Muscle layer of duodenum (tissue), 2 donors: ENCODE data around the gene FAM170B.

Experiments used
- H3K27ac ChIP-seq: one replicate; pipeline ENCODE4 v1.7.0; 2013; ENCODE audit warnings: mild to moderate bottlenecking, low read length
- H3K27me3 ChIP-seq: one replicate; pipeline ENCODE4 v1.7.0; 2013; ENCODE audit warnings: low read depth, mild to moderate bottlenecking, control low read depth, low read length
- H3K36me3 ChIP-seq, 2 donors: one replicate each; pipeline ENCODE4 v1.7.0; 2013; ENCODE audit warnings: low read length in 2 of 2, control low read depth in 1 of 2, mild to moderate bottlenecking in 1 of 2; ENCODE audit not compliant: insufficient read depth in 2 of 2, control insufficient read depth in 1 of 2
- H3K4me1 ChIP-seq, 2 donors: one replicate each; pipeline ENCODE4 v1.7.0; 2013; ENCODE audit warnings: low read length in 2 of 2, mild to moderate bottlenecking in 2 of 2, control low read depth in 1 of 2, moderate library complexity in 1 of 2; ENCODE audit not compliant: insufficient read depth in 2 of 2, control insufficient read depth in 1 of 2
- H3K4me3 ChIP-seq, 2 donors: one replicate each; pipeline ENCODE4 v1.7.0; 2013; ENCODE audit warnings: low read length in 2 of 2, low read depth in 1 of 2, mild to moderate bottlenecking in 1 of 2
- H3K9me3 ChIP-seq, 2 donors: one replicate each; pipeline ENCODE4 v1.7.0; 2013; ENCODE audit warnings: low read length in 2 of 2, control low read depth in 1 of 2, mild to moderate bottlenecking in 1 of 2; ENCODE audit not compliant: control insufficient read depth in 1 of 2
- donor health status: healthy.

Gene FAM170B

DNA sequence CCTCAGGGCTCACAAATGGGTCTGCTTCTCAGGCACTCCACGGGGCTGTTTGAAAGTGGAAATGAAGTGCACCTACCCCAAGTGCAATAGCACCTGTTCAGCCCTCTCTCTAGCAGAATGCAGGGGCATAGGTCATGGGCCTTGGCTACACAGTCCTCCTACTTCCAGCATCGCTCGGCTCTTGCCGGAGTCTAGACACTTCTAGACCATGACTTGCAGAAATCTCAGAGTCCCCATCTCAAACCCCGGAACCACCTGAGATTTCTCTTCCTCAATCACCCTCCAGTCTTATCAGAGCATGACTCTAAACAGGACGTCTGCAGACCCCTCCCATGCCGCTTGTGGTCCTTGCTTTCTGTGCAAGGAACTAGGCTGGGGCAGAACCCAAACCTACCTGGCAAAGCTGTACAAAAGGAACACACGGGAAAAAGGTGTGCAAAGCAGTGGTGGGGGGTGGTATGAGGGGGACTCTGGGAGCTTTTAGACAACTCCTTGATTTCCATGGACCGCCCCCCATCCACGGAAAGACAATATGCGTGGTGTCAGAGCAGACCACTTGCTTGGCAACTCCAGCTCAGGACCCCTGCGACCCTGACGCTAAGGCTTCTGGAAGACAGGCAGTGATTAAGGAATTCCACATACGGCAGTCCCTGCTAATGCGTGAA lies 40.6 kb upstream of the FAM170B start:
- Histone ChIP-seq H3K4me1 (peaks cover 0 to 3% of the 10 kb centered on the region in 2 donors), H3K9me3 (no peaks in the 10 kb centered on the region), H3K4me3 (no peak overlapping the region), H3K36me3 (no peaks in the 10 kb centered on the region), H3K27me3 (no peaks in the 10 kb centered on the region), H3K27ac (no peak overlapping the region)

GRCh38 chr10:49173853-49174252 lies 40.0 kb upstream of the FAM170B start:
- peaks cover 0 to 3% of the 10 kb centered on the region in 2 donors for H3K4me1 ChIP-seq
- H3K36me3 ChIP-seq, result no peaks in the 10 kb centered on the region
- no peaks in the 10 kb centered on the region for H3K9me3 ChIP-seq
- H3K27ac ChIP-seq, result no peak overlapping the region
- H3K4me3 ChIP-seq, result no peak overlapping the region
- H3K27me3 ChIP-seq, result no peaks in the 10 kb centered on the region

DNA sequence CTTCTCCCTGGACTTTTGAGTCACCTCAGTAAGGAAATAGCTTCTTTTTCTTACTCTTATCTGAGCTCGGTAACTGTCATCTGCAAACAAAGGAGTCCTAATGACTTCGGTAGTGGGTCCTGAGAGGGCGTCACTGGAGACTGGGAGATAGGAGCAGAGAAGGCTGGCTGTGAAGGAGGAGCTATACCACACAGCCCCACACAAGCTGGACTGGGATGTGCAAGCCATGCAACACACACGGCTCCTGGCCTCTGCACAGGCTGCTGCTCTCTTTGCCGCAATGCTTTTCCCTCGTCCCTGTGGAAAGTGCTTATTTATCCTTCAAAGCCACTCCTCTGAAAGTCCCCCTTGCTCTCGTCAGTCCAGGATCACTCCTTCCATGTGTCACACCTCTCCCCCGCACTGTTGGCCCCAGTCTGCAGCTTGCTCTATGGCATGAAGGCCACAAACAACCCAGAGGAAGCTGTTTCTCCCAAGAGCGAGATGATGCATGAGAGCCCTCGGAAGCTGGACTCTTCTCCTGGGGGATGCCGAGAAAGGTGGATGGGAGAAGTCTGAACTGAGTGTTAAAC lies 39.5 kb upstream of the FAM170B start:
- no peaks in the 10 kb centered on the region for H3K9me3 ChIP-seq
- no peaks in the 10 kb centered on the region for H3K36me3 ChIP-seq
- H3K4me1 ChIP-seq, result peaks cover 0 to 3% of the 10 kb centered on the region in 2 donors
- no peaks in the 10 kb centered on the region for H3K27me3 ChIP-seq
- no peak overlapping the region for H3K27ac ChIP-seq
- H3K4me3 ChIP-seq, result no peak overlapping the region

- H3K9me3 ChIP-seq, result no peaks in the 10 kb centered on the region
- no peak overlapping the region for H3K4me3 ChIP-seq
- peaks cover 0 to 3% of the 10 kb centered on the region in 2 donors for H3K4me1 ChIP-seq
- no peak overlapping the region for H3K27ac ChIP-seq
- no peaks in the 10 kb centered on the region for H3K27me3 ChIP-seq
- H3K36me3 ChIP-seq, result no peaks in the 10 kb centered on the region
Measured at GRCh38 chr10:49172777-49173132, 38.9 kb upstream of the FAM170B start.

DNA sequence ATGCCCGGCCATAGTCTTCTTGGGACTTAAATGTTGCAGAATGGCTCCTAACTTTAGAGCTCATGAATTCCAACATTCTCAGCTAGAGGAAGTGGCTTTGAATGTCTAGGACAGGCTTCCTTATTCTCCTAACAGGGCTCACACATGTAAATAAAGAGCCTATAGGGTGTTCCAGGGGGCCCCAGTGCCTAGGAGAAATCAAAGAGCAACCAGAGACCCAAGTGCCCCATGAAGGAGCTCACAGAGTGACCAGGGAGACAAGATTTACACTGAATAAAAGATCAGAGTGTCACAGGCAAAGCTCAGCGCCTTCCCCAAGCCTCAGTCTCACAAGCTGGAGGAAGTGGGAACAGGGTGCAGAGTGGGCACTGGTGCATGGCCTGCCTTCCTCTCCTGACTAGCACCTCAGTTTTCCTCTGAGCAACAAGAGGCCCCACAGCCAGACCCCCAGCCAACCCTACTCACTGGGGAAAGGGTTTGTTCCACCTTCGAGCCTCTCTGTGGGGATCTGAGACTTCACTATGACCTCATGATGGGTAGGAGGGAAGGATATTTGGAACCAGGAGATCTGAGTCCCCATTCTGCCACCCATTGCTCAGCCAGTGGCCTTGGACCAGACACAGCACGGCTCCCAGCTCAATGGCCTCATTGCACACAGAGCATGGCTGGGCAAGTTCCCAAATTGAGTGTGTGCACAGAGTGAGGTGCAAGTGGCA lies 38.4 kb upstream of the FAM170B start:
- Histone ChIP-seq H3K4me1 (peaks cover 0 to 1% of the 10 kb centered on the region in 2 donors), H3K27me3 (no peaks in the 10 kb centered on the region), H3K9me3 (no peaks in the 10 kb centered on the region), H3K4me3 (no peak overlapping the region), H3K27ac (no peak overlapping the region), H3K36me3 (no peaks in the 10 kb centered on the region)

DNA sequence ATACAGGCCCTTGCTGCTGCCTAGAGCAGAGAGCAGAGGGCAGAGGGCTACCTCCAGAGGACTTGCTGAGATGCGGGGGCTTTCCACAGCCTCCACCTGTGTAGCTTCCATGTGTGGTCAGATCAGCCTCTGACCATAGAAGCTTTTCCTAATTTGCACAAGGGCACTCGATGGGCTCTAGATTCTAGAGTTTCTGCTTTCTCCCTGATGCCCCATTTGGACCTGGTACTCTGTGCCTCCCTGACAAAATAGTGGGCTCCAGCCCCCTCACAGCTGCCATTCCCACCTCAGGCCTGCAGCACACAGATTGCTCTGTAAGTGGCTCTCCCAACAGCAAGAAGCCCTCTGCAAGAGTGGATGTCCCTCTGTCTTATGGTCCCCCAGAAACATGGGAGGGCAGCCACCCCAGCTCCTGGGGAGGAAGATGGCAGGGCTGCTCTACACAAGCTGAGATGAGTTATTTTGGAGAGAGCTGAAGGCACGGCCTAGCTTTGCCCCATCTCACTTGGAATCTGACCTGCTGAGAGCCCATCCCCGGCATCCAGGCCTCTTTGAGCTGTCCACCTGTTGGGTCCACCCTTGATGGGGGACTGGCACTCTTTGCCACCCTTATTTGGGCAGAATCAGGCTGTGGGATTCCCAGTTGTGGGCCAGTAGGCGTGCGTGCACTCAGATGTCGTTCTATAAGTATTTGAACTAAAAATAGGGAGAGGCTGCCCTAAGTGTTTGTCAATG lies 37.7 kb upstream of the FAM170B start:
- no peaks in the 10 kb centered on the region for H3K9me3 ChIP-seq

GRCh38 chr10:49170632-49171325 lies 37.0 kb upstream of the FAM170B start:
- Histone ChIP-seq H3K9me3 (no peaks in the 10 kb centered on the region), H3K36me3 (no peaks in the 10 kb centered on the region), H3K27me3 (no peaks in the 10 kb centered on the region), H3K4me1 (no peaks in the 10 kb centered on the region), H3K4me3 (no peak overlapping the region), H3K27ac (no peak overlapping the region)

More for the DNA sequence above, 37.7 kb upstream of the FAM170B start:
- H3K27ac ChIP-seq, result no peak overlapping the region
- H3K4me1 ChIP-seq, result no peaks in the 10 kb centered on the region
- H3K27me3 ChIP-seq, result no peaks in the 10 kb centered on the region
- no peak overlapping the region for H3K4me3 ChIP-seq
- H3K36me3 ChIP-seq, result no peaks in the 10 kb centered on the region

DNA sequence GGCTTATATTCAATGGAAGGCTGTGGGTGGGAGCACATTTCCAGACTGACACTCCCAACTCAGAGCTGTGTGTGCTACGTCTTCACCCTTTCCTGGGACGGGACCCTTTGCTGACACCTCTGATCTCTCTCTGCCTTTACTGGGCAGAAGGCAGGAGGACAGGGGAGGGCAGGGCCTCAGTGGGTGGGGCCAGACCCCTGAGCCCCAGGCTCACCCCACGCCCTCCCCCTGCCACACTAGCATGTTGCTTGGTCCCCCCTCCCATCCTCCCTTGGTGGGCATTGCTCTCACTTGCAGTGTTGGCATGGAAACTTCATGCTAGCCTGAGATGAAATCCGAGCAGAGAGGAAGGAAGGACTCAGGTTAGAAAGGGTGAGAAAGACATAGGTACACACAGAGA lies 36.0 kb upstream of the FAM170B start:
- H3K9me3 ChIP-seq, result no peaks in the 10 kb centered on the region
- H3K4me1 ChIP-seq, result no peaks in the 10 kb centered on the region

GRCh38 chr10:49168831-49169500 lies 35.1 kb upstream of the FAM170B start:
- H3K4me1 ChIP-seq, result no peaks in the 10 kb centered on the region
- no peaks in the 10 kb centered on the region for H3K36me3 ChIP-seq
- no peak overlapping the region for H3K27ac ChIP-seq
- no peaks in the 10 kb centered on the region for H3K9me3 ChIP-seq
- no peaks in the 10 kb centered on the region for H3K27me3 ChIP-seq
- no peak overlapping the region for H3K4me3 ChIP-seq

More for the DNA sequence above, 36.0 kb upstream of the FAM170B start:
- Histone ChIP-seq H3K27me3 (no peaks in the 10 kb centered on the region), H3K36me3 (no peaks in the 10 kb centered on the region), H3K4me3 (no peak overlapping the region), H3K27ac (no peak overlapping the region)

DNA sequence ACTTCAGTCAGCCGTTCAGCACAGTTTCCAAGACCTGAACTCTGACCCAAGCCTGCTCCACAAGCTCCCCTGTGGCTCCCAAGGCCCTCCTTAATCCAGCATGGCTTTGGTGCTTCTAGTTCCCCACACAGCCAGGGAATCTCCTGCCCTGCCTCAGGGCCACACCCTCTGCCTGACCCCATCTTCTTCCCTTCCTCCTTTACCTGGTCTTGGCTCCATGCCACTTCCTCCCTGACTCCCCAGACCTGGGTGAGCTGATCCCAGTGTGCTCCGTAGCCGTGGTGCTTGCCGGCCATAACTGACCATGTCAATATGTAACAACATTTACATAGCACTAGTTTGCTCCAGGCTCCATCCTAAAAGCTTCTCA lies 34.3 kb upstream of the FAM170B start:
- Histone ChIP-seq H3K36me3 (no peaks in the 10 kb centered on the region), H3K4me3 (no peak overlapping the region), H3K9me3 (no peaks in the 10 kb centered on the region), H3K27ac (no peak overlapping the region), H3K4me1 (no peaks in the 10 kb centered on the region), H3K27me3 (no peaks in the 10 kb centered on the region)
